ENCODE measurements around the gene SMIM33.

SMIM33 gene

GRCh38 chr5:139488260-139488659 is 17.5 kb downstream of the SMIM33 start:
- TF ChIP-seq RAD21 (IDR thresholded peaks at IDR 0.05; ENCODE audit: low read depth) (no peak), CEBPB (IDR thresholded peaks at IDR 0.05) (no peak), TEAD4 (IDR thresholded peaks at IDR 0.05) (no peak), CREB1 (IDR thresholded peaks at IDR 0.05; ENCODE audit: low read depth) (no peak), TCF12 (IDR thresholded peaks at IDR 0.05; ENCODE audit: low read depth) (no peak), TAF1 (IDR thresholded peaks at IDR 0.05; ENCODE audit: low read depth) (no peak), YY1 (IDR thresholded peaks at IDR 0.05; ENCODE audit: low read depth) (no peak), EP300 (IDR thresholded peaks at IDR 0.05; ENCODE audit: borderline replicate concordance) (no peak)
- TF ChIP-seq, protein P1, sequence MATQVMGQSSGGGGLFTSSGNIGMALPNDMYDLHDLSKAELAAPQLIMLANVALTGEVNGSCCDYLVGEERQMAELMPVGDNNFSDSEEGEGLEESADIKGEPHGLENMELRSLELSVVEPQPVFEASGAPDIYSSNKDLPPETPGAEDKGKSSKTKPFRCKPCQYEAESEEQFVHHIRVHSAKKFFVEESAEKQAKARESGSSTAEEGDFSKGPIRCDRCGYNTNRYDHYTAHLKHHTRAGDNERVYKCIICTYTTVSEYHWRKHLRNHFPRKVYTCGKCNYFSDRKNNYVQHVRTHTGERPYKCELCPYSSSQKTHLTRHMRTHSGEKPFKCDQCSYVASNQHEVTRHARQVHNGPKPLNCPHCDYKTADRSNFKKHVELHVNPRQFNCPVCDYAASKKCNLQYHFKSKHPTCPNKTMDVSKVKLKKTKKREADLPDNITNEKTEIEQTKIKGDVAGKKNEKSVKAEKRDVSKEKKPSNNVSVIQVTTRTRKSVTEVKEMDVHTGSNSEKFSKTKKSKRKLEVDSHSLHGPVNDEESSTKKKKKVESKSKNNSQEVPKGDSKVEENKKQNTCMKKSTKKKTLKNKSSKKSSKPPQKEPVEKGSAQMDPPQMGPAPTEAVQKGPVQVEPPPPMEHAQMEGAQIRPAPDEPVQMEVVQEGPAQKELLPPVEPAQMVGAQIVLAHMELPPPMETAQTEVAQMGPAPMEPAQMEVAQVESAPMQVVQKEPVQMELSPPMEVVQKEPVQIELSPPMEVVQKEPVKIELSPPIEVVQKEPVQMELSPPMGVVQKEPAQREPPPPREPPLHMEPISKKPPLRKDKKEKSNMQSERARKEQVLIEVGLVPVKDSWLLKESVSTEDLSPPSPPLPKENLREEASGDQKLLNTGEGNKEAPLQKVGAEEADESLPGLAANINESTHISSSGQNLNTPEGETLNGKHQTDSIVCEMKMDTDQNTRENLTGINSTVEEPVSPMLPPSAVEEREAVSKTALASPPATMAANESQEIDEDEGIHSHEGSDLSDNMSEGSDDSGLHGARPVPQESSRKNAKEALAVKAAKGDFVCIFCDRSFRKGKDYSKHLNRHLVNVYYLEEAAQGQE (IDR thresholded peaks at IDR 0.05; ENCODE audit: low read depth) = no peak
- TF ChIP-seq, protein P2, sequence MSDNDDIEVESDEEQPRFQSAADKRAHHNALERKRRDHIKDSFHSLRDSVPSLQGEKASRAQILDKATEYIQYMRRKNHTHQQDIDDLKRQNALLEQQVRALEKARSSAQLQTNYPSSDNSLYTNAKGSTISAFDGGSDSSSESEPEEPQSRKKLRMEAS (IDR thresholded peaks at IDR 0.05) = no peak

DNA sequence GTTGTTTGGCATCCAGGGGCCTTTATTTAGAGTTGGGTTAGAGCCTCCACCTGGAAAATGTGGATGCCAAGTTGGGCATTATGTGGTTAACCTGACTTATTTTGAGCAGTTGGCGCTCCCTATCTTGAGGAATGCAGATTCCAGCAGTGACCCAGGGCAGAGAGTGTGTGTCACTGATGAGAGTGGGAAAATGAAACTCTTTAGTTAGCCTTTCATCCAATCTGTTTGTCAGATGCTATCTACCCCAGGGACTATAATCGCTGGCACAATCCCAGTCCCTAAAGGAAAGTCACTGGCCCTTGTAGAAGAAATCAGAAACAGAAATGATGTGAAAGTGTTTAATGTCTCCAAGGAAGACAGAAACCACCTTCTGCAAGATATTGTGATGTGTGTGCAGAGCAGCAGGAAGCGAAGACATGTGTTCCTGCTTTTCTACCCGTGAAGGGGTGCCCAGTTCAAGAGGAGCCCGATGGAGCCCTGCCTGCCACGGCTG is 21.9 kb downstream of the SMIM33 start:
- TF ChIP-seq, protein P2 (IDR thresholded peaks at IDR 0.05) = no peak
- no peak for TF ChIP-seq NFIC (IDR thresholded peaks at IDR 0.05)
- TF ChIP-seq, protein P3, sequence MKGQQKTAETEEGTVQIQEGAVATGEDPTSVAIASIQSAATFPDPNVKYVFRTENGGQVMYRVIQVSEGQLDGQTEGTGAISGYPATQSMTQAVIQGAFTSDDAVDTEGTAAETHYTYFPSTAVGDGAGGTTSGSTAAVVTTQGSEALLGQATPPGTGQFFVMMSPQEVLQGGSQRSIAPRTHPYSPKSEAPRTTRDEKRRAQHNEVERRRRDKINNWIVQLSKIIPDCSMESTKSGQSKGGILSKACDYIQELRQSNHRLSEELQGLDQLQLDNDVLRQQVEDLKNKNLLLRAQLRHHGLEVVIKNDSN (IDR thresholded peaks at IDR 0.05) = no peak
- no peak for TF ChIP-seq ZBTB7A (IDR thresholded peaks at IDR 0.05; ENCODE audit: low read depth)
- TF ChIP-seq, protein P1 (IDR thresholded peaks at IDR 0.05; ENCODE audit: low read depth) = no peak
- no peak for TF ChIP-seq EP300 (IDR thresholded peaks at IDR 0.05; ENCODE audit: borderline replicate concordance)
- no peak for TF ChIP-seq CREB1 (IDR thresholded peaks at IDR 0.05; ENCODE audit: low read depth)
- no peak for TF ChIP-seq EGR1 (IDR thresholded peaks at IDR 0.05)
- TF ChIP-seq CEBPB (IDR thresholded peaks at IDR 0.05) = no peak
- no peak for TF ChIP-seq YY1 (IDR thresholded peaks at IDR 0.05; ENCODE audit: low read depth)
- TF ChIP-seq FOXM1 (IDR thresholded peaks at IDR 0.05; ENCODE audit: borderline replicate concordance, low read depth) = no peak
- peak; percentile 69 for TF ChIP-seq TEAD4 (IDR thresholded peaks at IDR 0.05)
- no peak for TF ChIP-seq TAF1 (IDR thresholded peaks at IDR 0.05; ENCODE audit: low read depth)
- TF ChIP-seq RAD21 (IDR thresholded peaks at IDR 0.05; ENCODE audit: low read depth) = peak; percentile 32; the same call in 1 of the 2 replicates
- TF ChIP-seq TCF12 (IDR thresholded peaks at IDR 0.05; ENCODE audit: low read depth) = no peak

GRCh38 chr5:139494256-139494655 is 23.5 kb downstream of the SMIM33 start:
- no peak for TF ChIP-seq TEAD4 (IDR thresholded peaks at IDR 0.05)
- TF ChIP-seq, protein P2 (IDR thresholded peaks at IDR 0.05) = no peak
- no peak for TF ChIP-seq CEBPB (IDR thresholded peaks at IDR 0.05)
- TF ChIP-seq, protein P3 (IDR thresholded peaks at IDR 0.05) = no peak

DNA sequence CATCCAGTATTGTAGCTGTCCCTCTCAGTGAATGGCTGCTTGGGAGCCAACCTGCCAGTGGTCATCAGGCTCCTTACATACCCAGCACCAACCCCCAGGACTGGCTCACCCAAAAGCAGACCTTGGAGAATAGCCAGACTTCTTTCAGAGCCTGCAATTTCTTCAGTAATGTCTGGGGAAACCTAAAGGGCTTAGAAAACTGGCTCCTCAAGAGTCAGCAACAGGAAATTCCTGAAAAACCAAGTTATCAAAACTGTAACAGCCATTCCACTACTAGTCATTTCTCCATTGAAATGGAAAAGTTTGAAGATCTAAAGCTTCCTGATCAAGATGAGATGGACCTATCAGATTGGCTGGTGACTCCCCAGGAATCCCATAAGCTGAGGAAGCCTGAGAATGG is 24.0 kb downstream of the SMIM33 start:
- TF ChIP-seq, protein P1 (IDR thresholded peaks at IDR 0.05; ENCODE audit: low read depth) = no peak
- no peak for TF ChIP-seq CEBPB (IDR thresholded peaks at IDR 0.05)

Measured in Ishikawa (cell line).